ENCODE results near the gene KAZN.

- TF ChIP-seq CTCF (conservative IDR thresholded peaks at IDR 0.05 in 1 of 2, IDR thresholded peaks at IDR 0.05 in 1 of 2; ENCODE audit: low read depth in 1 of 2, low read length in 2 of 2): no peak
- TF ChIP-seq EZH2 (IDR thresholded peaks at IDR 0.05; ENCODE audit: low read length, missing control alignments): no peak
These were observed 547.7 kb downstream of the KAZN start for GRCh38 chr1:15146142-15146680.

All from fibroblast of lung (primary cell).